Thyroid gland (tissue), 4 donors: ENCODE results near the gene DALRD3.

Experiments used
- CTCF ChIP-seq, 6 experiments: fragments of 200-600 bp in 3 of 6; fragments of 450-650 bp in 3 of 6; sonication (generic) in 3 of 6; IDR thresholded peaks; one replicate each; pipeline ENCODE4 v1.5.1; 2016 to 2019; ENCODE audit warnings: antibody characterized with exemption in 6 of 6, mild to moderate bottlenecking in 2 of 6, inconsistent platforms in 1 of 6, moderate library complexity in 1 of 6
- POLR2A ChIP-seq, 2 donors: fragments of 450-650 bp; IDR thresholded peaks; one replicate each; pipeline ENCODE4 v1.6.1; 2017; ENCODE audit warnings: antibody characterized with exemption in 2 of 2, mild to moderate bottlenecking in 2 of 2, moderate library complexity in 1 of 2

GRCh38 chr3:49029563-49029884, 11.1 kb upstream of the DALRD3 start:
- TF ChIP-seq CTCF (IDR thresholded peaks at IDR 0.05) (peak in 1 of 6 experiments; percentile 10), POLR2A (IDR thresholded peaks at IDR 0.05) (no peak)
